ENCODE data around the gene BCL2.

BCL2 gene

GRCh38 chr18:63247506-63247905 lies 72.1 kb downstream of the BCL2 start:
- ATAC-seq: no peak
- no peak for TF ChIP-seq TSHZ2 (CRISPR knock-in tag; IDR thresholded peaks at IDR 0.05)
- TF ChIP-seq ZFP30 (CRISPR knock-in tag; IDR thresholded peaks at IDR 0.05): no peak
- no peak for TF ChIP-seq ZNF8 (CRISPR knock-in tag; IDR thresholded peaks at IDR 0.05)
- no peak for TF ChIP-seq CSDC2 (CRISPR knock-in tag; IDR thresholded peaks at IDR 0.05)
- TF ChIP-seq TCF4 (CRISPR knock-in tag; IDR thresholded peaks at IDR 0.05; ENCODE audit: borderline replicate concordance): no peak
- TF ChIP-seq TOX (CRISPR knock-in tag; IDR thresholded peaks at IDR 0.05; ENCODE audit: borderline replicate concordance): no peak
- TF ChIP-seq ISL1 (CRISPR knock-in tag; IDR thresholded peaks at IDR 0.05): no peak
- TF ChIP-seq PPARA (CRISPR knock-in tag; IDR thresholded peaks at IDR 0.05; ENCODE audit: borderline replicate concordance): no peak
- no peak for TF ChIP-seq OSR1 (CRISPR knock-in tag; IDR thresholded peaks at IDR 0.05)
- TF ChIP-seq, protein P1, sequence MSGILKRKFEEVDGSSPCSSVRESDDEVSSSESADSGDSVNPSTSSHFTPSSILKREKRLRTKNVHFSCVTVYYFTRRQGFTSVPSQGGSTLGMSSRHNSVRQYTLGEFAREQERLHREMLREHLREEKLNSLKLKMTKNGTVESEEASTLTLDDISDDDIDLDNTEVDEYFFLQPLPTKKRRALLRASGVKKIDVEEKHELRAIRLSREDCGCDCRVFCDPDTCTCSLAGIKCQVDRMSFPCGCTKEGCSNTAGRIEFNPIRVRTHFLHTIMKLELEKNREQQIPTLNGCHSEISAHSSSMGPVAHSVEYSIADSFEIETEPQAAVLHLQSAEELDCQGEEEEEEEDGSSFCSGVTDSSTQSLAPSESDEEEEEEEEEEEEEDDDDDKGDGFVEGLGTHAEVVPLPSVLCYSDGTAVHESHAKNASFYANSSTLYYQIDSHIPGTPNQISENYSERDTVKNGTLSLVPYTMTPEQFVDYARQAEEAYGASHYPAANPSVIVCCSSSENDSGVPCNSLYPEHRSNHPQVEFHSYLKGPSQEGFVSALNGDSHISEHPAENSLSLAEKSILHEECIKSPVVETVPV (CRISPR knock-in tag; IDR thresholded peaks at IDR 0.05): no peak
- TF ChIP-seq ARNTL (CRISPR knock-in tag; IDR thresholded peaks at IDR 0.05; ENCODE audit: borderline replicate concordance, low read depth): no peak
- no peak for TF ChIP-seq ZC3H10 (CRISPR knock-in tag; IDR thresholded peaks at IDR 0.05)
- no peak for TF ChIP-seq RARB (CRISPR knock-in tag; IDR thresholded peaks at IDR 0.05)
- TF ChIP-seq ESRRG (CRISPR knock-in tag; IDR thresholded peaks at IDR 0.05): no peak
- no peak for TF ChIP-seq ZNF70 (CRISPR knock-in tag; IDR thresholded peaks at IDR 0.05)
- no peak for TF ChIP-seq CREB5 (CRISPR knock-in tag; IDR thresholded peaks at IDR 0.05; ENCODE audit: low read depth)

DNA sequence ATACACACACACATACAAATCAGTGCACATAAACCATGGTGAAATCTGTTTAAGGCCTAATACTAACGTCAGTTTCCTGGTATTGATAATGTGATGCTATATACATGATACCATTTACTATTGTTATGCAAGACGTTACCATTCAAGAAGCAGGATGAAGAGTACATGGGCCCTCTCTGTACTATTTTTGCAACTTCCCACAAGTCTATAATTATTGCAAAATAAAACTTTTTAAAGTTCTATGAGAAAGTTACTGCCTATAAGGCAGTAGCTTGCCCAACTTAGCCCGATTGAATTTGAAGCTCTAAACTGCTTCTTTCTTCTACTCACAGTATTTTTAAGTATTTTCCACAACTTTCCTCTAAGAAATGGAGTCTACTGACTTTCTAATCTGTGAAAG lies 74.0 kb downstream of the BCL2 start:
- ATAC-seq: no peak
- no peak for TF ChIP-seq ZNF565 (CRISPR knock-in tag; conservative IDR thresholded peaks at IDR 0.05; ENCODE audit: low read depth)
- no peak for TF ChIP-seq TSHZ2 (CRISPR knock-in tag; IDR thresholded peaks at IDR 0.05)
- no peak for TF ChIP-seq ZNF8 (CRISPR knock-in tag; IDR thresholded peaks at IDR 0.05)
- TF ChIP-seq ESRRG (CRISPR knock-in tag; IDR thresholded peaks at IDR 0.05): no peak
- TF ChIP-seq ZFP30 (CRISPR knock-in tag; IDR thresholded peaks at IDR 0.05): no peak
- no peak for TF ChIP-seq GLIS3 (CRISPR knock-in tag; IDR thresholded peaks at IDR 0.05)
- no peak for TF ChIP-seq ZC3H10 (CRISPR knock-in tag; IDR thresholded peaks at IDR 0.05)
- TF ChIP-seq PATZ1 (CRISPR knock-in tag; IDR thresholded peaks at IDR 0.05; ENCODE audit: borderline replicate concordance): no peak
- no peak for TF ChIP-seq POU6F1 (CRISPR knock-in tag; IDR thresholded peaks at IDR 0.05; ENCODE audit: borderline replicate concordance, low read depth)
- TF ChIP-seq ZNF70 (CRISPR knock-in tag; IDR thresholded peaks at IDR 0.05): no peak
- TF ChIP-seq RARB (CRISPR knock-in tag; IDR thresholded peaks at IDR 0.05): no peak
- no peak for TF ChIP-seq ISL1 (CRISPR knock-in tag; IDR thresholded peaks at IDR 0.05)
- no peak for TF ChIP-seq TOX (CRISPR knock-in tag; IDR thresholded peaks at IDR 0.05; ENCODE audit: borderline replicate concordance)
- TF ChIP-seq TCF4 (CRISPR knock-in tag; IDR thresholded peaks at IDR 0.05; ENCODE audit: borderline replicate concordance): no peak
- no peak for TF ChIP-seq ZFP3 (CRISPR knock-in tag; IDR thresholded peaks at IDR 0.05)
- TF ChIP-seq BACH2 (CRISPR knock-in tag; IDR thresholded peaks at IDR 0.05; ENCODE audit: borderline replicate concordance): no peak
- TF ChIP-seq, protein P1 (CRISPR knock-in tag; IDR thresholded peaks at IDR 0.05): no peak
- no peak for TF ChIP-seq PPARA (CRISPR knock-in tag; IDR thresholded peaks at IDR 0.05; ENCODE audit: borderline replicate concordance)

Data from SK-N-SH treated with all-trans-retinoic acid at 6 μM for 48 hours (cell line).